ENCODE measurements around the gene LCT.

- TF ChIP-seq CEBPB (IDR thresholded peaks at IDR 0.05) (no peak), HES2 (IDR thresholded peaks at IDR 0.05) (no peak), FOSL2 (IDR thresholded peaks at IDR 0.05) (no peak), FOSL2 (CRISPR knock-in tag; IDR thresholded peaks at IDR 0.05) (no peak), BHLHE40 (IDR thresholded peaks at IDR 0.05; ENCODE audit: low read depth, low read length) (no peak), CTCF (IDR thresholded peaks at IDR 0.05) (no peak), POLR2AphosphoS2 (conservative IDR thresholded peaks at IDR 0.05; ENCODE audit: low read length) (no peak), POLR2A (IDR thresholded peaks at IDR 0.05; ENCODE audit: low read length) (no peak), MAX (IDR thresholded peaks at IDR 0.05) (no peak), KDM5A (IDR thresholded peaks at IDR 0.05) (no peak), ZC3H11A (IDR thresholded peaks at IDR 0.05) (no peak), REST (IDR thresholded peaks at IDR 0.05) (no peak), EHMT2 (IDR thresholded peaks at IDR 0.05; ENCODE audit: low read depth) (no peak), MYC (IDR thresholded peaks at IDR 0.05; ENCODE audit: borderline replicate concordance, low read length) (no peak), BCL3 (IDR thresholded peaks at IDR 0.05) (no peak)
Measured at GRCh38 chr2:135845257-135845656, 8.3 kb upstream of the LCT start.
